Adipose tissue (tissue), 3 donors: ENCODE results near the gene HES1. TPM values are rescaled to one million over a fixed set of nuclear protein-coding genes. Genes with fewer than 3 reads are reported as not detected.

ENCODE experiments used
- H3K27ac ChIP-seq: one replicate; pipeline ENCODE4 v1.5.1; 2013; ENCODE audit warnings: low read depth, low read length
- WGBS, 3 donors: extraction: QIAGEN DNeasy Blood & Tissue Kit; methylation state at CpG; one replicate each; pipeline ENCODE4 v1.1.7; 2013; 5-methylcytosine and 5-hydroxymethylcytosine counted together
- polyA plus RNA-seq, 3 donors: library from polyadenylated mRNA; stranded (reverse); fragments of 200-250 nt; gene quantifications; one replicate each; pipeline ENCODE4 v1.2.3, GENCODE V29; 2013
- donor health status: healthy with polysubstance abuse.
- donor health status: Bipolar disorder and iron deficiency.
- donor health status: healthy.

The HES1 gene
- polyA plus RNA-seq, 3 donors: 16.0 to 39.1 (median 17.4) TPM

DNA sequence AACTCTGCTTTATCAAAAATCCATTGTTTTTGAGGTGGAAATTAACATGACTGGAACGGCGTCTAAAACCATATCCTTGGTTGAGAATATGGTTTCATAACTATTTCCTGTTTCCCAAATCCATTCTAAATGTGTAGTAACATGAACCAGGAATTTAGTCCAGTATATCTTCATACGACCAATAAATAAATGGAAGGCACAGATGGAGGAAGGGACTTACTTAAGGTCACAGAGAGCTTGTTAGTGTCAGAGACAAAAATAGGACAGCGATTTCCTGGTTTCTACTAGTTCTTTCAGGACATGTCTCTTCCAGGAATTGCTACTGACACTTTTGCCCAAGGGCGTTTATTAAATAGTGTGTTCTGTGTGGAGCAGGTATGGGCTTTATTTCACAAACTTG lies 41.2 kb downstream of the HES1 start:
- WGBS, 3 donors: 58 to 81% (median 62%) methylated on average over 5 of the region's 5 CpGs
- H3K27ac ChIP-seq: no peak overlapping the region

DNA sequence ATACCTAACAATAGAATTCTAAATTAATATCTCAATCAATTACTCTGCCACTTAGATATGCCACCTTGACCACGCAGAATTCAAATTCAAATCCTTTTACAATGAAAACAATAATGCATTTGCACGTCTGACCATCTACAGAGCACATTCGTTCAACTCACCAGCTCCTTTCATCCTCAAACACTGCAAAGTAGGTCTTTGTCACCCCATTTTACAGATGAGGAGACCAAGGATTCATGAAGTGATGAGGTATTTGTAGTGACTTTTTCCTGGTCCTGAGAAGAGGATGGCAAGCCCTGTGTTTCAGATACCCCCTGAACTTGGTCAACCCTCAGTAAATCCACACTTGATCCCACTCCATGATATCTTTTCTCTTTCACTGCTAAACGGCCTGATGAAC lies 42.2 kb downstream of the HES1 start:
- no peak overlapping the region for H3K27ac ChIP-seq
- 86 to 91% (median 88%) methylated on average over 4 of the region's 4 CpGs for WGBS, 3 donors

DNA sequence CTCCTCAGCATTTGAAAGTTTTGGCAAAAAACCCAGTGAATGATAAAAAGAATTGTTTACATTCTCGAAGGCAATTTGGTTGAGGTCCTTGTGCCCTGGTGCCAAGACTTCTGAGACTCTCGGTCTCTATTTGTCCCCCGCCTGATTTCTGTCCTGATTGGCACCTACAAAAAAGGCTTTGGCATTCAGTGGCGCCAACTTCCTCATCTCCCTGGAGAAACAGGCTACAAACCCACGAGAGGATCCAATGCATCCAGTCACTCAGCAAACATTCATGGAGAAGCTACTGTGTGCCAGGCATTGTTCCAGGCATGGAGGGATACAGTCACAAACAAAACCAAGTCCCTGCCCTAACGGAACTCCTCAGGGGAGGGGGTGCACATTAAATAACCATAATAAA lies 42.7 kb downstream of the HES1 start:
- 26 to 60% (median 50%) methylated on average over 6 of the region's 6 CpGs for WGBS, 3 donors
- H3K27ac ChIP-seq: no peak overlapping the region

- H3K27ac ChIP-seq: no peak overlapping the region
- 84 to 99% (median 98%) methylated on average over 5 of the region's 5 CpGs for WGBS, 3 donors
Measured at GRCh38 chr3:194180570-194180969, 44.6 kb downstream of the HES1 start.

DNA sequence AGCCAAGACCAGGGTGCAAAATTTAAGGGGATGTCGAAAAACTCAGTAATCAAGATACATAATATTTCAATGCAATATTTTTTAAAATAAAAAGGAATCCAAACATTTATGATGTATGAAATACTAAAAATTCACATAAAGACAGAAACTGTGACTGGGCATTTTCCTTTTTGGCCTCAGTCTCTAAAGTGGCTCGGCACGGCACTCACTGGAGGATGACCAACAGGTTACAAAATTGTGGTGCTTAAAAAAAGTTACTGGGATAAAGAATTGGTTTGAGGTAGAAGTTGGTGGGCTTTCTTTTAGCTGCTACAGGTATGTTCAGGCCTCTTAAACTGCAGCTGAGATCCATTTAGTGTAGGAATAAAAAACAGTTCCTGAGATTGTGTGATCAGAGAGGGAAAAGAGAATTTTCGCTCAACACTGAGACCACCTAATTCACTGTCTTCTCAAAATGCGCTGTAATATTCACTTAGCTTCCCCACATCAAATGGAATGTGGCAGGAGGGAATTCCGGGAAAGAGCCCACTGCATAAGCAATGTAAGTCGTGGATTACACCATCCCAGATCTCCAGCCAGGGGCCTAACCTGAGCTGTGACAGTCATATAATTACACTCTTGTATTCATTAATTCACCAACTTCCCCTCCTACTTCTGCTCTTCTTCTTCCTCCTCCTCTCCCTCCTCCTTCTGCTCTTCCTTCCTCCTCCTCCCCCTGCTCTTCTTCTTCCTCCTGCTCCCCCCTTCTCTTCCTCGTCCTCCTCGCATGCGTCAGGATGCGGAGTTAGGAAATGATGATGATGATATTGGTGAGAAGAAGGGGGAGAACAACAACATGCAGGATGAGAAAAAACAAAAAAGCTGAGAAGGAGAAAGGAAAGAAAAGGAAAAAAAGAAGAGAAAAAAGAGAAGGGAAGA lies 45.9 kb downstream of the HES1 start:
- WGBS, 3 donors: 74 to 90% (median 85%) methylated on average over 11 of the region's 11 CpGs
- no peak overlapping the region for H3K27ac ChIP-seq

- 93 to 97% (median 96%) methylated on average over 4 of the region's 4 CpGs for WGBS, 3 donors
Measured at GRCh38 chr3:194183271-194183670, 47.3 kb downstream of the HES1 start.

DNA sequence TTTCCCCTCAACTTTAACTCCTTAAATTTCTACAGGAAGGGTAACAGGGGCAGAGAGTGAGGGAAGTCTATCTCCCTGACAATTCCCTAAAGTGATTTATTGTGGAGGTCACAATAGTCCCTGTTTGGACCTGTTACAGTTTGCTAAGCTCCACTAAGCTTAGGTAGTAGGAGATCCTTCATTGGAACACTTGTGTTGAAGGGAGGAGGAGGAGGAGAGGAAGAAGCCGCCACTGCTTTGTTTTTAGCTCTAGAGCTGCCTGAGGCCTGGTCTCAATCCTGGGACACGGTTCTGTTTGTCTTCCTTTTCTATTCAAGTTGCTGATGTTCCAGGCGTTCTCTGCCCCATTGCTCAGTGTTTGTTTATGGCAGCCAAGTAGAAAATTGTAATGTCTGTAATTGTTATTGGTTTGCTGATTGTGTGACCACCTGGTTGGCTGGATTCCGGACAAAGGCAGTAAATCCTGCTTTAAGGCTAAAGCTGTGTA lies 48.4 kb downstream of the HES1 start:
- no peak overlapping the region for H3K27ac ChIP-seq
- WGBS, 3 donors: 76 to 77% (median 77%) methylated on average over 4 of the region's 4 CpGs

More at GRCh38 chr3:194183271-194183670, 47.3 kb downstream of the HES1 start:
- H3K27ac ChIP-seq: no peak overlapping the region

- WGBS, 3 donors: 93 to 100% (median 96%) methylated on average over 1 of the region's 1 CpG
- H3K27ac ChIP-seq: no peak overlapping the region
Measured at GRCh38 chr3:194184801-194185200, 48.9 kb downstream of the HES1 start.

DNA sequence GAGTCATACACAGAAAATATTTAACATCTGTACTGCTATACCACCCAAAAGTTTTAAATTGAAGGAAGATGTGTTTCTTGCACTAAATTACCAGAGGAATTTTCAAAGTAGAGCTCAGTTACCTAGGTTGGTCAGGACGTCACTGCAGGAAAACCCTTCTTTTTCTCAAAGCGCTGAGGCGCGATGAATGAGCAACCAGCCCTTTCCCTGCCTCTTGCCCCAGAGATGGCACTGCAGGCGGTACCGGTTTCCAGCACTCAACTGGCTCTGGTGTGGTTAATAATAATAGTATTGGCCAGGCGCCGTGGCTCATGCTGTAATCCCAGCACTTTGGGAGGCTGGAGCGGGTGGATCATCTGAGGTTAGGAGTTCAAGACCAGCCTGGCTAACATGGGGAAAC lies 49.3 kb downstream of the HES1 start:
- H3K27ac ChIP-seq: no peak overlapping the region
- WGBS, 3 donors: 89 to 96% (median 95%) methylated on average over 9 of the region's 9 CpGs

GRCh38 chr3:194187233-194187944 lies 51.4 kb downstream of the HES1 start:
- 71 to 83% (median 78%) methylated on average over 7 of the region's 7 CpGs for WGBS, 3 donors

More at GRCh38 chr3:194187233-194187944, 51.4 kb downstream of the HES1 start:
- H3K27ac ChIP-seq: no peak overlapping the region

Other genes starting within 250 kb of the HES1 start
- gene CPN2, start 215.2 kb downstream of the HES1 start, polyA plus RNA-seq: under 1 TPM; 0.22 to 0.58 (median 0.27) TPM
- gene LRRC15, start 233.6 kb downstream of the HES1 start, polyA plus RNA-seq: under 1 TPM; 0.01 to 0.45 (median 0.40) TPM